ENCODE measurements around the gene GDI2.

GDI2 gene

DNA sequence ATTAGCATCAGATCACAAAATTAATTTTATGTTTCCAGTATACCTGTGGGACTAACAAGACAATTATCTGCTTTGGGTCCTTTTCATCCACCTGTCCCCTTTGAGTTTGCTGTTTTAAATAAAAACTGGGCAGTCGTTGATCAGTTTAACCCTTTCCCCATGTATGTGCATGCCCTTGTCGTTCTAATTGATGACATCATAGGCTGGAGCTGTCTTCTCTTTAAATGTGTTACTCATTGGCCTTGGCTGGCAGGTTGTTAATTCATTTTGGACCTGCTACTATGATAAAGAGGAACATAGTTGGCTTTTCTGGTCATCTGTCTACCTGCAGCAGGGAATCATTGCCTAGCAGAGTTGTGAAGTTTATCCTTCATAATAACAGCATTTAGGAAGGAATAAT lies 74.8 kb downstream of the GDI2 start:
- no peak for DNase-seq

DNA sequence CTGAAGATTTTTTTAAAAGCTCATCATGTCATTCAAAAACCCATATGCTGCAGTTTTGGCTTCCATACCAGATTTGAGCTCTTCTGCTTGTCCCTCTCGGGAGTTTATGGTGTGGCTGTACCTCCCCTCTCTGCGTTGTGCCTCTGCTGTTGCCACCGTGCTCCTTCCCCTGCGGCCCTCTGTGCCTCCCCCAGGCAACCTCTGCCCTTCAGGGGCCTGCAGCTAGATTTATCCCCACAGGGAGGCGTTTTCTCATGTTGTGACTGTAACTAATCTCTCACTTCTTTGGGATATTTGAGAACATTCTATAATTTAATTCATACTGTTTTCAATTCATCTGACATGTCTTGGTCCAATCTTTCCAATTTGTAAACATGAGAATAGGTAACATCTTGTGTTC lies 75.9 kb downstream of the GDI2 start:
- DNase-seq = no peak

DNA sequence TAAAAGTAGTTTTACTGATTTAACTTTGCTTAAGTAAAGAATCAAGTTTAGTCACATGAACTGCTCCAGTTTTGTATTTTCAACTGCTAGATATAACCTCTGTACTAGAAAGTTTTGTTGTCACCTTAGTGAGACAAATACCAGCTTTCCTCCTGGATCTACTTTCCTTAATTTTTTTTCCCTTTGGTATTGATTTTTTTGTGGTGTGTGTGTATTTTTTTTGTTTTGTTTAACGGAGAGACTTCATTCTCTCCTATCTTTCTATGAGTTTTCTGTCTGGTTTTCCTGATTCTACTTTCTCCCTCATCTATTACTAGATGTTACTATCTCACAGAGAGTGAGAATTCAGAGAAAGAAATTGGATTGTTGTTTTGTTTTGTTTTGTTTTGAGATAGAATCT lies 76.6 kb downstream of the GDI2 start:
- no peak for DNase-seq

DNA sequence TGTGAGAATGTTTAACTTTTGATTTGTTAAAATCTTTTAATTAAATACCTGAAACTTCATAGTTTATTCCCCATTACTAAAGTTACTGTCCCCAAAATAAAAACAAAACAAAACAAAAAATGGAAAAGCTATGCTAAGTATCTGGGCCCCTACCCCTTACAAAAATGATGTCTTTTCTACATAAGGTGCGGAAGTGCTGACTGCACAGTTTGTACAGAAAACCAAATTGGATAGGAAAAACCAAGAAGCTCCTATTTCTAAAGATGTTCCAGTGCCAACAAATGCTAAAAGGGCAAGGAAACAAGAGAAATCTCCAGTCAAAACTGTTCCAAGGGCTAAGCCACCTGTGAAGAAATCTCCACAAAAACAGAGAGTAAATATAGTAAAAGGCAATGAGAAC lies 78.1 kb downstream of the GDI2 start:
- DNase-seq = no peak

DNA sequence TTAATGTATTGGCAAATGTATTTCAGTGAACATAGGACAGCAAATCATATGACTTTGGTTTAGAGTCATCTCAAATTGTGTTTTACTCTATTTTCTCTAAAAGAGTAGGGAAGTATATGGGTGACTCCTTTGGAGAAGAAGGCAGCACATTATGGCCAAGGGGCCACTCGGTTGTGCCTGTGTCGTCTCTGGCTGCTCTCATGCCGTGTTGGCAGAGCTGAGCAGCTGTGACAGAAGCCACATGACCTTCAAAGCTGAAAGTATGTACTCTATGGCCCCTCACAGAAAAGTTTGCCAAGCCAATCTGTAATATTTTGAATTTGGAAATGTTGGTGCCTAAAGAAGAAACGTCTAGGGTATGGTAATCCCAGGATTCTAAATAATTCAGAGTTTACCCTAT lies 81.1 kb downstream of the GDI2 start:
- no peak for DNase-seq

DNA sequence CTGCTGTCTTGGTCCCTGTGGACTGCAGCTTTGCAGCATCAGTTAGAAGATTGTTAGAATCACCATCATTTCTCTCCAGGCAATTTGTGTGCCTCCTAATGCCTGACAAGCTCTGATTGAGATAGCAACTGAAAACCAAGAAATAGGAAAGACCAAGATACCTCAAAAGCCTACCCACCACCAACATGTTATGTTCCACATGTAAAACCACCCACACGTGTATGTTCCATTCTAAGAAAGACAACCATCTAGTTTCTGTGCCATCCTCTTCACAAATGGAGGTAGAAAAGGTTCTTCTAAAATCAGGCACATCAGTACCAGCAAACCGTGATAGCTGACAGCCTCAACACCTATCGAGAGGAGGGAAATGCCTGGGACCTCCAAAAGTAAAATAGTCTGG lies 81.7 kb downstream of the GDI2 start:
- no peak for DNase-seq

DNA sequence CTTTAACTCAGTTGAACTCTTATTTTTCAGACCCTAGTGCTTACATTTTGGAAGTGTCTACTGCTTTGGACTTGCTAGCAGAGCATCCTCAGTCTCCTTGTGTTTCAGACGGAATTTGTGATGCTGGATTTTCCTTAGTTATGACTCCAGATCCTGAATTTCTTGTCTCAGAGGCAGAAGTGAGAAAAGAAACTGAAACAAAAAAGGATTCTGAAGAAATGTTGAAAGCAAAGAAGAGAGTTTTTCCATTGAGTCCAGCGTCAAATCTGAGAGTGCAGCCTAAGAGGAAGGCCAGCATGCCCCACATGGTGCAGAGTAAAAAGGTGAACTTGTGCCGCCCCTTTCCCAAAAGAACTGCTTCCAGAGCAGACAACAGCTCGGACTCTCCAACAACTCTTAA lies 82.5 kb downstream of the GDI2 start:
- no peak for DNase-seq

DNA sequence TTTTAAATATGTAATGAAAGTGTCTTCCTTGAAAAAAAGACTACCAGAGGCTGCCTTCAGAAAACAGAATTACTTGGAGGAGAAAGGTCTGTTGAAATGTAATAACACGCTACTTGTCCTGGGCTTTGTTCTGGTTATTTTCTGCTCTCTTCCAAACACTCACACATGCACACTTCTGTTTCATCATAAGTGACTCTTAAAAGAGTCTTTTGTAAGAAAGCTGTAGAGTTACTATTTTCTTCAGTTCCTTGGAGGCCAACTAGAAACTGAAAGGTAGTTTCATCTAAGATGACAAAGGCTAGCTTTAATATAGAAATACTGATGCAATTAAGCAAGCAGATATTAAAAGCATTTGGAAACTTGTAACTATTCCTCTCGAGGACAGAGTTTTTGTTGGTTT lies 89.5 kb downstream of the GDI2 start:
- DNase-seq = no peak

DNA sequence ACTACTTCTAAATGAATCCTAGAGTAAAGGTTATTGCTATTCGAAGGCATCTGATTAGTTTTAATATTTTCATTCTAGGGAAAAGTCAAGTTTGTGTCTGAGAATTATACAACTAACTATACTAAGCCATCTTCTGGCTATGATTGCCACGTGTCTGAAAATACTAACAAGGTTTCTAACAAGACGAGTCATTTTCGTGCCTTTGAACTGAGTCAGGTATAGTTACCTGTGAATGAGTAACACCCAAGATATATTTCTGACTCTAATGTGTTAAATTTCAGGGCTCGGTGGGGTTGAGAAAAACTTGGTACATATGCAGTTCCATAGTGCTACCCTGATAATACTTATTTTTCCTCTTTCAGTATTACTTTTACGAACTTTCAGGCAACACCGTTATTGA lies 93.1 kb downstream of the GDI2 start:
- no peak for DNase-seq

DNA sequence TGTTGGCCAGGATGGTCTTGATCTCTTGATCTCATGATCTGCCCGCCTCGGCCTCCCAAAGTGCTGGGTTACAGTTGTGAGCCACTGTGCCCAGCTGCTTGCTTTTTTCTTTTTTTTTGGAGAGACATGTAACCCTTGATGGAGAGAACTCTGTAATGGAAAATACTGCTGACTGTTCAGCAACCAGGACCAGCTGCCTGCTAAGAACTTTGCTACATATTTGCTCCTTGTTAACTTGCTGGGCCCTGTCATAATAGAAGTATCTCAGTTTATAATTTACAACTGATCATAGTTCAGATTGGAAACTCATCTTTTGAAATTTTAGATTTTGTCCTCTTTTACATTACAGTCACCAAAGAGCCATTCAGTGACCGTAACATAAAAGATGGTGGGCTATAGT lies 93.7 kb downstream of the GDI2 start:
- no peak for DNase-seq
